K562 (cell line): ENCODE data around the gene MYO18B. TPM values are rescaled to one million over a fixed set of nuclear protein-coding genes. Genes with fewer than 3 reads are reported as not detected.

Source experiments
- ATAC-seq: fragments of 200-7000 bp; cut with Tn5 transposase; 3 replicates; pipeline ENCODE4 v1.9.1; 2020; ENCODE audit warnings: moderate library complexity
- BruUV-seq: library from RNA; stranded (reverse); fragments of 400-500 nt; replicated peaks from 2 replicates; lab custom pipeline; 2021; lab: Mats Ljungman, UMichigan
- CTCF ChIA-PET: fragments of 300-600 bp; formaldehyde crosslinking; extraction: SDS; loops from one replicate; lab custom pipeline; 2021; ENCODE audit warnings: low intra/inter-chr PET ratio; lab: Yijun Ruan, JAX
- POLR2A ChIA-PET: fragments of 300-600, 350-650 bp; sonication (Branson Sonifier 250); formaldehyde crosslinking; extraction: SDS; loops from one replicate; lab custom pipeline; 2021; ENCODE audit warnings: antibody characterized with exemption, inconsistent platforms; lab: Yijun Ruan, JAX
- DNase-seq, 4 experiments: peaks; one replicate each; pipeline versions ENCODE4 v3.0.0 to v3.0.0-alpha.2; 2011 to 2018; ENCODE audit warnings: low spot score in 3 of 4, mixed read lengths in 3 of 4; ENCODE audit errors: extremely low read depth in 1 of 4
- FAIRE-seq: peaks from 2 replicates; lab custom pipeline; 2011; peaks lifted over from hg19 to GRCh38; lab: Jason Lieb, UNC
- H2AFZ ChIP-seq: 2 replicates; pipeline ENCODE4 v1.6.0; 2011; ENCODE audit warnings: low read depth, low read length, control low read depth, inconsistent platforms
- H3K27ac ChIP-seq: fragments of 200-600 bp; 3 replicates; pipeline ENCODE4 v1.8.0; 2011; ENCODE audit warnings: low read depth, mild to moderate bottlenecking, control low read depth, inconsistent platforms, low read length, moderate library complexity, mixed read lengths; ENCODE audit errors: extremely low read depth
- H3K27me3 ChIP-seq, 2 experiments: fragments of 300-600 bp in 1 of 2; 2 replicates in 1 of 2; 3 replicates in 1 of 2; pipeline versions ENCODE4 v1.6.0 to v1.8.0; 2011; ENCODE audit warnings: inconsistent platforms in 2 of 2, low read length in 2 of 2, mild to moderate bottlenecking in 1 of 2, mixed read lengths in 1 of 2, moderate library complexity in 1 of 2; ENCODE audit not compliant: control insufficient read depth in 2 of 2, insufficient read depth in 2 of 2
- H3K36me3 ChIP-seq: fragments of 300-600 bp; 3 replicates; pipeline ENCODE4 v1.8.0; 2011; ENCODE audit warnings: mild to moderate bottlenecking, low read length, inconsistent platforms; ENCODE audit not compliant: control insufficient read depth, insufficient read depth
- H3K4me1 ChIP-seq, 2 experiments: fragments of 200-600 bp in 1 of 2; replicated peaks in 1 of 2; 2 replicates in 1 of 2; 3 replicates in 1 of 2; pipeline versions ENCODE4 v1.5.1 to v1.8.0; 2011; ENCODE audit warnings: inconsistent platforms in 2 of 2, low read length in 2 of 2, mild to moderate bottlenecking in 1 of 2, mixed read lengths in 1 of 2, moderate library complexity in 1 of 2; ENCODE audit not compliant: control insufficient read depth in 2 of 2, insufficient read depth in 2 of 2
- H3K4me2 ChIP-seq: 2 replicates; pipeline ENCODE4 v1.6.1; 2011; ENCODE audit warnings: low read length, control low read depth, inconsistent platforms, mixed read lengths; ENCODE audit not compliant: insufficient read depth
- H3K4me3 ChIP-seq: fragments of 200-600 bp; sonication (generic), shearing (Covaris generic); 2 replicates; pipeline ENCODE4 v1.5.1; 2016; ENCODE audit warnings: control low read depth, inconsistent platforms
- H3K79me2 ChIP-seq: fragments of 200-600 bp; 3 replicates; pipeline ENCODE4 v1.8.0; 2011; ENCODE audit warnings: low read length, inconsistent platforms; ENCODE audit not compliant: control insufficient read depth, insufficient read depth
- H3K9ac ChIP-seq, 2 experiments: 2 replicates each; pipeline versions ENCODE4 v1.6.0 to v1.6.1; 2011; ENCODE audit warnings: low read depth in 2 of 2, low read length in 2 of 2, control low read depth in 1 of 2, inconsistent platforms in 1 of 2, mild to moderate bottlenecking in 1 of 2, mixed read lengths in 1 of 2; ENCODE audit not compliant: insufficient read depth in 1 of 2
- H3K9me1 ChIP-seq: one replicate; pipeline ENCODE4 v1.6.0; 2011; ENCODE audit warnings: inconsistent platforms, mild to moderate bottlenecking, low read length, moderate library complexity; ENCODE audit not compliant: control insufficient read depth, insufficient read depth
- H3K9me3 ChIP-seq: replicated peaks from 2 replicates; pipeline ENCODE4 v1.5.1; 2011; ENCODE audit warnings: low read depth, low read length, inconsistent platforms; ENCODE audit not compliant: control insufficient read depth, insufficient read depth
- H4K20me1 ChIP-seq: replicated peaks from 2 replicates; pipeline ENCODE4 v1.6.1; 2011; ENCODE audit warnings: low read length, inconsistent platforms, mixed read lengths; ENCODE audit not compliant: control insufficient read depth, insufficient read depth
- BRD4 ChIP-seq: fragments of 200-600 bp; sonication (generic); IDR thresholded peaks from 2 replicates; pipeline ENCODE4 v1.6.1; 2017; ENCODE audit warnings: inconsistent platforms
- CREBBP ChIP-seq: IDR thresholded peaks from one replicate; pipeline ENCODE4 v1.6.1; 2012; ENCODE audit warnings: low read depth, mild to moderate bottlenecking, control low read depth, inconsistent platforms, low read length
- ELK3 ChIP-seq: fragments of 450-650 bp; formaldehyde crosslinking; IDR thresholded peaks from 2 replicates; pipeline ENCODE4 v1.4.0; 2020; ENCODE audit warnings: mild to moderate bottlenecking
- MAZ ChIP-seq, 2 experiments: fragments of 450-650 bp in 1 of 2; sonication (generic) in 1 of 2; formaldehyde crosslinking; IDR thresholded peaks in 1 of 2; conservative IDR thresholded peaks in 1 of 2; 2 replicates each; pipeline versions ENCODE4 v1.4.0 to v1.5.0; 2020; ENCODE audit warnings: mild to moderate bottlenecking in 1 of 2, missing genetic modification reagents in 1 of 2
- NCOA4 ChIP-seq: fragments of 450-650 bp; IDR thresholded peaks from 2 replicates; pipeline ENCODE4 v1.6.1; 2018; ENCODE audit warnings: mild to moderate bottlenecking; ENCODE audit not compliant: partially characterized antibody
- NFIC ChIP-seq: fragments of 450-650 bp; IDR thresholded peaks from 2 replicates; pipeline ENCODE4 v1.6.1; 2017; ENCODE audit warnings: mild to moderate bottlenecking, inconsistent platforms
- PRPF4 ChIP-seq: fragments of 200-400 bp; formaldehyde crosslinking; IDR thresholded peaks from one replicate; pipeline ENCODE4 v1.6.1; 2017; ENCODE audit warnings: low read length, low read depth, mild to moderate bottlenecking; ENCODE audit not compliant: insufficient read depth, poor library complexity, severe bottlenecking
- RAD51 ChIP-seq: fragments of 450-650 bp; IDR thresholded peaks from 2 replicates; pipeline ENCODE4 v1.7.1; 2016; ENCODE audit warnings: low read depth, mild to moderate bottlenecking, borderline replicate concordance
- RBM15 ChIP-seq: fragments of 200-400 bp; formaldehyde crosslinking; IDR thresholded peaks from 2 replicates; pipeline ENCODE4 v1.6.1; 2018; ENCODE audit warnings: mild to moderate bottlenecking, low read length, moderate library complexity; ENCODE audit not compliant: insufficient read depth
- SMARCB1 ChIP-seq: IDR thresholded peaks from 2 replicates; pipeline ENCODE4 v1.6.1; 2011; ENCODE audit warnings: improper control_type of control experiment, low read depth; ENCODE audit not compliant: insufficient read length
- TAF9B ChIP-seq: fragments of 450-650 bp; IDR thresholded peaks from 2 replicates; pipeline ENCODE4 v1.6.1; 2018; ENCODE audit warnings: mild to moderate bottlenecking; ENCODE audit not compliant: partially characterized antibody
- TFAP4 ChIP-seq: sonication (generic); formaldehyde crosslinking; IDR thresholded peaks from 2 replicates; pipeline ENCODE4 v1.8.0; 2022; ENCODE audit warnings: missing genetic modification reagents, mild to moderate bottlenecking, moderate library complexity, borderline replicate concordance
- WHSC1 ChIP-seq: IDR thresholded peaks from one replicate; pipeline ENCODE4 v1.6.1; 2012; ENCODE audit warnings: low read length, control low read depth, inconsistent platforms
- ZNF3 ChIP-seq: fragments of 250-450 bp; sonication (Bioruptor Pico); IDR thresholded peaks from 2 replicates; pipeline ENCODE4 v1.5.0; 2021; ENCODE audit warnings: mild to moderate bottlenecking, moderate library complexity
- ZNF830 ChIP-seq: fragments of 250-450 bp; sonication (Bioruptor Pico); IDR thresholded peaks from 2 replicates; pipeline ENCODE4 v1.5.0; 2021; ENCODE audit warnings: mild to moderate bottlenecking
- WGBS: fragments of 100-300 bp; shearing (Covaris generic); methylation state at CpG from one replicate; pipeline ENCODE4 v1.1.6; 2016; ENCODE audit warnings: low coverage, mixed read lengths; ENCODE audit not compliant: insufficient coverage; ENCODE audit errors: missing lambda C conversion rate; 5-methylcytosine and 5-hydroxymethylcytosine counted together
- in situ Hi-C: fragments of 300-500 bp; cut with MboI; formaldehyde crosslinking; loops from 4 replicates; pipeline ENCODE4 v1.15.0; 2018; ENCODE audit warnings: inconsistent platforms, mixed read lengths
- intact Hi-C: fragments of 100-400 bp; cut with micrococcal nuclease; formaldehyde crosslinking; loops from 2 replicates; pipeline ENCODE4 v1.14.2; 2022
- polyA plus RNA-seq, 8 experiments: library from polyadenylated mRNA; depleted of rRNA in 4 of 8; stranded (reverse) in 5 of 8; unstranded in 3 of 8; fragments of >200 nt; fragmentation: Nextera tagmentation in 2 of 8; fragmentation: Illumina TruSeq in 1 of 8; extraction: Ambion mirVana in 2 of 8; extraction: Trizol in 1 of 8; gene quantifications; 2 replicates each; pipeline versions ENCODE4 v1.2.1 to v1.2.3, GENCODE V29; 2011 to 2014; ENCODE audit warnings: inconsistent platforms in 1 of 8, missing spikeins in 1 of 8
- total RNA-seq, 7 experiments: library from RNA; depleted of rRNA in 6 of 7; stranded (reverse); fragments of >200 nt in 6 of 7; fragmentation: Illumina TruSeq in 2 of 7; extraction: Trizol in 2 of 7; gene quantifications; 2 replicates each; pipeline versions ENCODE4 v1.2.1 to v1.2.3, GENCODE V29; 2011 to 2021; ENCODE audit warnings: low replicate concordance in 1 of 7
- TF ChIP-seq, protein P1 (sequence below): fragments of 450-650 bp; IDR thresholded peaks from one replicate; pipeline ENCODE4 v1.6.1; 2018; ENCODE audit warnings: mild to moderate bottlenecking, moderate library complexity; ENCODE audit not compliant: partially characterized antibody
- TF ChIP-seq, protein P2 (sequence below): fragments of 250-450 bp; sonication (Bioruptor Pico); IDR thresholded peaks from 2 replicates; pipeline ENCODE4 v1.8.0; 2022; ENCODE audit warnings: moderate library complexity, mild to moderate bottlenecking, inconsistent platforms

Gene MYO18B
- total and polyA plus RNA-seq, 9 of the 15 experiments (the other 6 are each of a cell fraction or from before 2014, with no cell fraction given) = 0.06 to 7.0 (median 4.3) TPM

GRCh38 chr22:26054841-26055605 lies 313.0 kb downstream of the MYO18B start:
- no peaks in the 10 kb centered on the region for H3K9me1 ChIP-seq
- DNase-seq (no peak), FAIRE-seq (no peak), ATAC-seq (no peak)
- ChIA-PET CTCF (no interaction called here), POLR2A (interaction anchor here (0.6 kb wide), 1 partner anchor 274 kb away, joined by 3 read pairs; no protein-coding TSS in a partner anchor)
- H3K27ac ChIP-seq = no peak overlapping the region
- no peaks in the 10 kb centered on the region for H4K20me1 ChIP-seq
- H3K4me2 ChIP-seq = no peak overlapping the region
- WGBS = 3% methylated on average over 6 of the region's 6 CpGs
- H3K79me2 ChIP-seq = no peaks in the 10 kb centered on the region
- no peak overlapping the region for H2AFZ ChIP-seq
- no peaks in the 10 kb centered on the region for H3K9me3 ChIP-seq
- H3K36me3 ChIP-seq = no peaks in the 10 kb centered on the region
- no peak overlapping the region for H3K9ac ChIP-seq
- intact Hi-C loops (no loop called here), in situ Hi-C loops (no loop called here)
- BruUV-seq = no TSS peak
- no peak overlapping the region for H3K4me3 ChIP-seq
- H3K27me3 ChIP-seq = no peaks in the 10 kb centered on the region
- no peaks in the 10 kb centered on the region for H3K4me1 ChIP-seq
- TF ChIP-seq ELK3 (CRISPR knock-in tag) = no peak
- TF ChIP-seq CREBBP = no peak
- TF ChIP-seq ZNF830 (CRISPR knock-in tag) = no peak
- TF ChIP-seq NCOA4 = no peak
- TF ChIP-seq RBM15 = no peak
- TF ChIP-seq WHSC1 = no peak
- no peak for TF ChIP-seq TFAP4 (CRISPR knock-in tag)
- no peak for TF ChIP-seq RAD51
- no peak for TF ChIP-seq BRD4
- no peak for TF ChIP-seq SMARCB1
- TF ChIP-seq NFIC = no peak
- no peak for TF ChIP-seq TAF9B
- TF ChIP-seq, protein P1, sequence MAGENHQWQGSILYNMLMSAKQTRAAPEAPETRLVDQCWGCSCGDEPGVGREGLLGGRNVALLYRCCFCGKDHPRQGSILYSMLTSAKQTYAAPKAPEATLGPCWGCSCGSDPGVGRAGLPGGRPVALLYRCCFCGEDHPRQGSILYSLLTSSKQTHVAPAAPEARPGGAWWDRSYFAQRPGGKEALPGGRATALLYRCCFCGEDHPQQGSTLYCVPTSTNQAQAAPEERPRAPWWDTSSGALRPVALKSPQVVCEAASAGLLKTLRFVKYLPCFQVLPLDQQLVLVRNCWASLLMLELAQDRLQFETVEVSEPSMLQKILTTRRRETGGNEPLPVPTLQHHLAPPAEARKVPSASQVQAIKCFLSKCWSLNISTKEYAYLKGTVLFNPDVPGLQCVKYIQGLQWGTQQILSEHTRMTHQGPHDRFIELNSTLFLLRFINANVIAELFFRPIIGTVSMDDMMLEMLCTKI = no peak
- no peak for TF ChIP-seq ZNF3
- no peak for TF ChIP-seq PRPF4
- no peak for TF ChIP-seq MAZ (CRISPR knock-in tag; conservative IDR thresholded peaks at IDR 0.05 in 1 of 2, IDR thresholded peaks at IDR 0.05 in 1 of 2)
- TF ChIP-seq, protein P2, sequence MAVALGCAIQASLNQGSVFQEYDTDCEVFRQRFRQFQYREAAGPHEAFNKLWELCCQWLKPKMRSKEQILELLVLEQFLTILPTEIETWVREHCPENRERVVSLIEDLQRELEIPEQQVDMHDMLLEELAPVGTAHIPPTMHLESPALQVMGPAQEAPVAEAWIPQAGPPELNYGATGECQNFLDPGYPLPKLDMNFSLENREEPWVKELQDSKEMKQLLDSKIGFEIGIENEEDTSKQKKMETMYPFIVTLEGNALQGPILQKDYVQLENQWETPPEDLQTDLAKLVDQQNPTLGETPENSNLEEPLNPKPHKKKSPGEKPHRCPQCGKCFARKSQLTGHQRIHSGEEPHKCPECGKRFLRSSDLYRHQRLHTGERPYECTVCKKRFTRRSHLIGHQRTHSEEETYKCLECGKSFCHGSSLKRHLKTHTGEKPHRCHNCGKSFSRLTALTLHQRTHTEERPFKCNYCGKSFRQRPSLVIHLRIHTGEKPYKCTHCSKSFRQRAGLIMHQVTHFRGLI = no peak
